Type B pancreatic cell (in vitro differentiated cells): ENCODE results near the gene USP26. TPM values are rescaled to one million over a fixed set of nuclear protein-coding genes. Genes with fewer than 3 reads are reported as not detected.
"Not testable (repeated sequence)": the region's sequence is repeated elsewhere in the genome, so short reads cannot be mapped to it uniquely, and the experiment has no call there.

ENCODE experiments used
- DNase-seq: peaks from one replicate; pipeline ENCODE4 v3.0.0; 2021; ENCODE audit warnings: mixed read lengths; ENCODE audit not compliant: unreplicated experiment; ENCODE audit errors: extremely low spot score
- H3K27ac Mint-ChIP-seq: 2 replicates; pipeline ENCODE4 v1.8.0; 2021; ENCODE audit warnings: mild to moderate bottlenecking, mixed read lengths
- H3K27me3 Mint-ChIP-seq: 2 replicates; pipeline ENCODE4 v1.8.0; 2021; ENCODE audit warnings: mixed read lengths
- H3K36me3 Mint-ChIP-seq: 2 replicates; pipeline ENCODE4 v1.8.0; 2021; ENCODE audit warnings: mixed read lengths
- H3K4me1 Mint-ChIP-seq: one replicate; pipeline ENCODE4 v1.8.0; 2021; ENCODE audit warnings: mixed read lengths; ENCODE audit not compliant: unreplicated experiment
- H3K4me3 Mint-ChIP-seq: 2 replicates; pipeline ENCODE4 v1.8.0; 2021; ENCODE audit warnings: mild to moderate bottlenecking, mixed read lengths
- H3K9me3 Mint-ChIP-seq: 2 replicates; pipeline ENCODE4 v1.8.0; 2021; ENCODE audit warnings: mixed read lengths
- CTCF ChIP-seq: fragments of 200-600 bp; sonication (generic); conservative IDR thresholded peaks from 2 replicates; pipeline ENCODE4 v1.5.0; 2021; ENCODE audit warnings: antibody characterized with exemption, mild to moderate bottlenecking
- total RNA-seq: library from RNA; stranded (reverse); gene quantifications from 2 replicates; pipeline ENCODE4 v1.2.1, GENCODE V29; 2021; ENCODE audit warnings: low replicate concordance

Gene USP26
- total RNA-seq, 1 donor from 2014 or later: not detected

DNA sequence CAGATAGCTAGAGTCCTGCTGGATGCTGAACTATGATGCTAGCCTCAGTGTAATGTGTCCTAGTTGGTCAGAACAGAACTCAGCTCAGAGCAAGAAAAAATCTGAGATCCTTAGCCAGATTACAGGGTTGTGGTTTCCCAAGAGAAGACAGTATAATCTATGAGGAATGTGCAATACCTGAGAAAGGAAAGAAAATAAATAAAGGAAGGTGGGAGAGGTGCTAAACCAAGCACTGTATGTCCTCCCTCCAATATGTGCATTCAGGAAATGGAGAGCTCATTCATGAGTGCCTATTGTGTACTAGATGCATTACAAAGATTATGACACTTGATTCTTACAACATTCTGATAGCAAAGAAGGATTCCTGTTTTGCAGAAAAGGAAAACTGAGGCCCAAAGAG lies 7.5 kb downstream of the USP26 start:
- Mint-ChIP-seq H3K9me3 (no peaks in the 10 kb centered on the region), H3K4me1 (no peaks in the 10 kb centered on the region), H3K36me3 (no peaks in the 10 kb centered on the region), H3K27ac (no peak overlapping the region), H3K4me3 (no peak overlapping the region), H3K27me3 (no peaks in the 10 kb centered on the region)
- DNase-seq: no peak
- TF ChIP-seq CTCF: no peak

DNA sequence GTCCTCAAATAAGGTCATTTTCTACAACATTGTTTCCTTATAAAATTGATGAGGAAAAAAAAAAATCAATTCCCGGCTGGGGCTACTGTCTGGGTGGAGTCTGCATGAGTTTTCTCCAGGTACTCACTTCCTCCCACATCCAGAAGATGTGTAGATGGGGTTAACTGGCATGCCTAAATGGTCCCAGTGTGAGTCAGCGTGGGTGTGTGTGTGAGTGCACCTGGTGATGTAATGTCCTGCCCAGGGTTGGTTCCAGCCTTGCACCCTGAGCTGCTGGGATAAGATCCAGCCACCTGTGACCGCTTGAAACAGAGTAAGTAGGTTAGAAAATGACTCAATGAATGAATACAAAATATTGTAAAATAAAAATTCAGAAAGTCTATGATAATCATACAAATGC lies 11.1 kb downstream of the USP26 start:
- H3K36me3 Mint-ChIP-seq: no peaks in the 10 kb centered on the region
- DNase-seq: no peak
- no peak for TF ChIP-seq CTCF
- no peak overlapping the region for H3K27ac Mint-ChIP-seq
- H3K4me1 Mint-ChIP-seq: no peaks in the 10 kb centered on the region
- no peak overlapping the region for H3K4me3 Mint-ChIP-seq
- H3K27me3 Mint-ChIP-seq: no peaks in the 10 kb centered on the region
- no peaks in the 10 kb centered on the region for H3K9me3 Mint-ChIP-seq

GRCh38 chrX:133085056-133085455 lies 11.9 kb downstream of the USP26 start:
- H3K27me3 Mint-ChIP-seq, H3K9me3 Mint-ChIP-seq, DNase-seq, H3K4me3 Mint-ChIP-seq, H3K36me3 Mint-ChIP-seq, H3K27ac Mint-ChIP-seq, H3K4me1 Mint-ChIP-seq: not testable (repeated sequence)

DNA sequence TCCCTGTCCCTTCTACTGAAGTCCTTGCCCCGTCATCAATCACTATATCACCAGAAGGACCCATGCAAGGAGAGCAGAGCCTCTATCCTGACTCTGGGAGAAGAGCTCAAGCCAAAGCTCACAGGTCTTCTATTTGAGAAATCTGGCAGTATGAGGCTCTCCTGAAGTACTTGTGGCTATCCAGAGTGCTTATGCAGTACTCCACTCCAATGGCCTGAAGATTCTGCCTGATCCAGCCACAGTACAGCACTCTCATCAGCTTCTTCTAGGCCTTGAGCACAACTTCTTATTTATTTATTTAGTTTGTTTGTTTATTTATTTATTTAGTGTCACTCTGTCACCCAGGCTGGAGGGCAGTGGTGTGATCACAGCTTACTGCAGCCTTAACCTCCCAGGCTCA lies 13.0 kb downstream of the USP26 start:
- Mint-ChIP-seq H3K4me3 (no peak overlapping the region), H3K36me3 (no peaks in the 10 kb centered on the region), H3K27me3 (no peaks in the 10 kb centered on the region), H3K4me1 (no peaks in the 10 kb centered on the region), H3K9me3 (peaks cover 3% of the 10 kb centered on the region), H3K27ac (no peak overlapping the region)
- DNase-seq: no peak
- TF ChIP-seq CTCF: no peak

DNA sequence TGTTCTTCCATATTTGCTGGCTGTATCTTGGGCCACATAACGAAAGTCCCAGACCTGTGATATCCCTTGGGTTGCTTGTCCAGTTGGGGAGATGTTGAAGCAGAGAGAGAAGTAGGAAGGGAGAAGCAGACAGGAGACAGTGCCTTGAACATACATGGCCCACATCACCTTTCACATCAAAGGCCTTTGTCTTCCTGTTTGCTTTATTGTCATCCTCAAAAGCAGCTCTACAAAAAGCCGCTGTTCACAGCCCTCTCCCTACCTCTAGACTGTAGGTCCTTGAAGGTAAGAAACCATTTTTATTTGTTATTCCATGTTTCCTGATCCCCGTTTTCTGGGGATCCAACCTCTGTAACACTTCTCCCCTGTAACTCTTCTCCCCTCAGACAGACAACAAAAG lies 14.9 kb downstream of the USP26 start:
- H3K27ac Mint-ChIP-seq: no peak overlapping the region
- DNase-seq: no peak
- H3K4me1 Mint-ChIP-seq: no peaks in the 10 kb centered on the region
- H3K4me3 Mint-ChIP-seq: no peak overlapping the region
- no peaks in the 10 kb centered on the region for H3K27me3 Mint-ChIP-seq
- H3K9me3 Mint-ChIP-seq: peaks cover 7% of the 10 kb centered on the region
- H3K36me3 Mint-ChIP-seq: no peaks in the 10 kb centered on the region
- TF ChIP-seq CTCF: no peak

GRCh38 chrX:133077856-133078255 lies 19.1 kb downstream of the USP26 start:
- not testable (repeated sequence) for DNase-seq, H3K36me3 Mint-ChIP-seq, H3K27me3 Mint-ChIP-seq, H3K4me3 Mint-ChIP-seq, H3K27ac Mint-ChIP-seq, H3K4me1 Mint-ChIP-seq
- peaks cover 17% of the 10 kb centered on the region for H3K9me3 Mint-ChIP-seq

DNA sequence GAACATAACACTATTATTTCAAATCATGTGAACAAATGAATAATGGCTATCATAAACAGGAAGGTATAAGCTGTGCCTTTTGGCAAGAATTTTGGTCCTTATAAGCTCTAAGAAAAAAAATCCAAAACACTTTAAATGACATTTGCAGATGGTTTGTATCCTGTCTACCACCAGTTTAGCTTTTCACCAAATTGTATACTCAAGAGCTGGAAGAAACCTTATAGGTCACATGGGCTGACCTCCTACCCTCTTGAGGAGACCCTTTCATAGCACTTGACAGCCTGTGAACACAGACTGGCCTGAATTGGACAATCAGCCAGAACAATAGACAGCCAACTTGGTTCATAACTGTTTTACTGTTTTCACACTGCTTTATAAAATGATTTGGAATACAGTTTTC lies 24.3 kb downstream of the USP26 start:
- Mint-ChIP-seq H3K4me3 (no peak overlapping the region), H3K27me3 (no peaks in the 10 kb centered on the region), H3K9me3 (peaks cover 9% of the 10 kb centered on the region), H3K36me3 (no peaks in the 10 kb centered on the region), H3K27ac (no peak overlapping the region), H3K4me1 (peaks cover 11% of the 10 kb centered on the region)
- TF ChIP-seq CTCF: no peak
- no peak for DNase-seq
